H1 (cell line): ENCODE measurements around the gene SYNPO2L. TPM values are rescaled to one million over a fixed set of nuclear protein-coding genes. Genes with fewer than 3 reads are reported as not detected.

ENCODE experiments used
- CTCF ChIA-PET: fragments of 300-600 bp; sonication (Branson Sonifier 250); formaldehyde crosslinking; loops from one replicate; lab custom pipeline; 2021; ENCODE audit not compliant: partially characterized antibody; lab: Charles Lee
- POLR2A ChIA-PET: fragments of 300-600 bp; sonication (Branson Sonifier 250); formaldehyde crosslinking; loops from one replicate; lab custom pipeline; 2021; ENCODE audit warnings: inconsistent platforms; ENCODE audit not compliant: partially characterized antibody; lab: Charles Lee
- DNase-seq, 2 experiments: peaks; one replicate each; pipeline versions ENCODE4 v3.0.0 to v3.0.0-alpha.2; 2010 to 2022; ENCODE audit warnings: low spot score in 2 of 2, low read depth in 1 of 2, mixed read lengths in 1 of 2
- FAIRE-seq: peaks from 2 replicates; lab custom pipeline; 2011; peaks lifted over from hg19 to GRCh38; lab: Jason Lieb, UNC
- H2AFZ ChIP-seq: 2 replicates; pipeline ENCODE4 v1.8.1; 2012; ENCODE audit warnings: low read length, inconsistent platforms
- H2AK5ac ChIP-seq: 2 replicates; pipeline ENCODE4 v1.6.1; 2013; ENCODE audit warnings: low read depth, low read length
- H2BK120ac ChIP-seq: replicated peaks from 2 replicates; pipeline ENCODE3; 2013; ENCODE audit warnings: low read depth, low read length, inconsistent platforms
- H2BK12ac ChIP-seq: 2 replicates; pipeline ENCODE4 v1.6.1; 2013; ENCODE audit warnings: low read depth, low read length
- H2BK15ac ChIP-seq: 2 replicates; pipeline ENCODE4 v1.6.1; 2013; ENCODE audit warnings: low read length
- H2BK20ac ChIP-seq: 2 replicates; pipeline ENCODE4 v1.6.1; 2013; ENCODE audit warnings: low read length
- H2BK5ac ChIP-seq: 2 replicates; pipeline ENCODE4 v1.6.1; 2013; ENCODE audit warnings: low read depth, low read length
- H3K14ac ChIP-seq: 2 replicates; pipeline ENCODE4 v1.6.1; 2013; ENCODE audit warnings: inconsistent platforms; ENCODE audit not compliant: insufficient read length
- H3K18ac ChIP-seq: 2 replicates; pipeline ENCODE4 v1.6.1; 2013; ENCODE audit warnings: low read length; ENCODE audit errors: extremely low read depth
- H3K23ac ChIP-seq: 2 replicates; pipeline ENCODE4 v1.6.1; 2013; ENCODE audit warnings: inconsistent platforms; ENCODE audit not compliant: insufficient read length
- H3K23me2 ChIP-seq: 2 replicates; pipeline ENCODE4 v1.6.1; 2013; ENCODE audit warnings: low read depth, low read length
- H3K27ac ChIP-seq: 2 replicates; pipeline ENCODE4 v1.6.1; 2011; ENCODE audit warnings: low read depth, low read length, inconsistent platforms
- H3K27me3 ChIP-seq, 4 experiments: replicated peaks in 1 of 4; 1 replicate in 1 of 4; 2 replicates in 3 of 4; pipeline versions ENCODE4 v1.6.1 to v1.8.1; 2011 to 2013; ENCODE audit warnings: low read length in 3 of 4, mild to moderate bottlenecking in 3 of 4, inconsistent platforms in 2 of 4, mixed read lengths in 2 of 4, moderate library complexity in 1 of 4; ENCODE audit not compliant: control insufficient read depth in 3 of 4, insufficient read depth in 3 of 4; ENCODE audit errors: extremely low read depth in 1 of 4
- H3K36me3 ChIP-seq, 4 experiments: 2 replicates each; pipeline versions ENCODE4 v1.6.1 to v1.8.1; 2011 to 2013; ENCODE audit warnings: mild to moderate bottlenecking in 4 of 4, low read length in 3 of 4, moderate library complexity in 2 of 4, control low read depth in 1 of 4, inconsistent platforms in 1 of 4; ENCODE audit not compliant: insufficient read depth in 4 of 4, control insufficient read depth in 2 of 4
- H3K4ac ChIP-seq: replicated peaks from 2 replicates; pipeline ENCODE3; 2013; ENCODE audit warnings: low read length, low read depth, mixed read lengths, inconsistent platforms; ENCODE audit not compliant: insufficient read length
- H3K4me1 ChIP-seq, 4 experiments: replicated peaks in 1 of 4; 1 replicate in 1 of 4; 2 replicates in 3 of 4; pipeline versions ENCODE4 v1.6.1 to v1.8.1; 2011 to 2013; ENCODE audit warnings: low read length in 3 of 4, inconsistent platforms in 2 of 4, mixed read lengths in 1 of 4; ENCODE audit not compliant: insufficient read depth in 4 of 4, control insufficient read depth in 3 of 4
- H3K4me2 ChIP-seq, 2 experiments: 2 replicates each; pipeline versions ENCODE4 v1.6.1 to v1.8.1; 2011 to 2013; ENCODE audit warnings: low read depth in 2 of 2, low read length in 2 of 2, control low read depth in 1 of 2, inconsistent platforms in 1 of 2, mild to moderate bottlenecking in 1 of 2; ENCODE audit not compliant: insufficient read depth in 1 of 2
- H3K4me3 ChIP-seq, 4 experiments: fragments of 200-600, 300-600 bp in 1 of 4; sonication (generic), shearing (Covaris generic), sonication (Bioruptor Twin) in 1 of 4; 2 replicates each; pipeline versions ENCODE4 v1.5.1 to v1.8.1; 2011 to 2016; ENCODE audit warnings: low read length in 4 of 4, low read depth in 3 of 4, control low read depth in 2 of 4, inconsistent platforms in 2 of 4, mild to moderate bottlenecking in 2 of 4, mixed read lengths in 1 of 4, moderate library complexity in 1 of 4; ENCODE audit not compliant: insufficient read depth in 2 of 4; ENCODE audit errors: extremely low read depth in 1 of 4
- H3K56ac ChIP-seq: replicated peaks from 2 replicates; pipeline ENCODE3; 2013; ENCODE audit warnings: low read depth, mild to moderate bottlenecking, mixed read lengths, low read length, inconsistent platforms; ENCODE audit not compliant: insufficient read length
- H3K79me1 ChIP-seq: 2 replicates; pipeline ENCODE4 v1.6.1; 2013; ENCODE audit warnings: low read depth, low read length, control low read depth
- H3K79me2 ChIP-seq, 2 experiments: 2 replicates each; pipeline versions ENCODE4 v1.6.1 to v1.8.1; 2012 to 2013; ENCODE audit warnings: low read length in 2 of 2, mild to moderate bottlenecking in 2 of 2, inconsistent platforms in 1 of 2; ENCODE audit not compliant: insufficient read depth in 2 of 2, control insufficient read depth in 1 of 2
- H3K9ac ChIP-seq, 4 experiments: replicated peaks in 1 of 4; 1 replicate in 1 of 4; 2 replicates in 3 of 4; pipeline versions ENCODE4 v1.6.1 to v1.8.1; 2011 to 2013; ENCODE audit warnings: low read depth in 3 of 4, low read length in 3 of 4, control low read depth in 2 of 4, mild to moderate bottlenecking in 2 of 4, moderate library complexity in 2 of 4, inconsistent platforms in 1 of 4; ENCODE audit errors: extremely low read depth in 1 of 4
- H3K9me3 ChIP-seq, 2 experiments: 2 replicates each; pipeline versions ENCODE4 v1.6.1 to v1.8.1; 2012 to 2013; ENCODE audit warnings: mild to moderate bottlenecking in 2 of 2, moderate library complexity in 2 of 2, control low read depth in 1 of 2, inconsistent platforms in 1 of 2, low read depth in 1 of 2, low read length in 1 of 2, mixed read lengths in 1 of 2; ENCODE audit not compliant: insufficient read depth in 2 of 2
- H4K20me1 ChIP-seq, 2 experiments: replicated peaks in 1 of 2; 2 replicates each; pipeline versions ENCODE3 to v1.8.1; 2011 to 2013; ENCODE audit warnings: inconsistent platforms in 2 of 2, low read length in 2 of 2, mild to moderate bottlenecking in 1 of 2; ENCODE audit not compliant: insufficient read depth in 2 of 2, control insufficient read depth in 1 of 2
- H4K5ac ChIP-seq: 2 replicates; pipeline ENCODE4 v1.6.1; 2013; ENCODE audit warnings: low read length, low read depth, mixed read lengths, inconsistent platforms; ENCODE audit not compliant: insufficient read length
- H4K8ac ChIP-seq: 2 replicates; pipeline ENCODE4 v1.8.0; 2013; ENCODE audit warnings: mild to moderate bottlenecking, moderate library complexity, low read length, inconsistent platforms; ENCODE audit not compliant: insufficient read depth; ENCODE audit errors: extremely low read depth
- H4K91ac ChIP-seq: replicated peaks from 2 replicates; pipeline ENCODE3; 2013; ENCODE audit warnings: low read length, mixed read lengths, inconsistent platforms; ENCODE audit not compliant: insufficient read length
- BACH1 ChIP-seq: IDR thresholded peaks from 2 replicates; pipeline ENCODE4 v1.6.1; 2012; ENCODE audit warnings: low read length, improper control_type of control experiment
- BRCA1 ChIP-seq: IDR thresholded peaks from 2 replicates; pipeline ENCODE4 v1.6.1; 2012; ENCODE audit warnings: low read depth, low read length, improper control_type of control experiment
- CBX8 ChIP-seq: fragments of 300-800, 300-1000 bp; sonication (generic); IDR thresholded peaks from 2 replicates; pipeline ENCODE4 v1.7.1; 2016; ENCODE audit warnings: low read depth, low read length, borderline replicate concordance
- KDM1A ChIP-seq: fragments of 200-600, 300-600 bp; sonication (generic); IDR thresholded peaks from 2 replicates; pipeline ENCODE4 v1.7.1; 2016; ENCODE audit warnings: mild to moderate bottlenecking, low read length, borderline replicate concordance
- NANOG ChIP-seq: IDR thresholded peaks from 2 replicates; pipeline ENCODE4 v1.6.1; 2011; ENCODE audit warnings: low read length, low read depth, mild to moderate bottlenecking, inconsistent platforms; ENCODE audit not compliant: insufficient read depth, poor library complexity, severe bottlenecking
- POLR2A ChIP-seq, 2 experiments: IDR thresholded peaks; 1 replicate in 1 of 2; 2 replicates in 1 of 2; pipeline ENCODE4 v1.6.1; 2011; ENCODE audit warnings: low read depth in 2 of 2, low read length in 2 of 2, mild to moderate bottlenecking in 2 of 2; ENCODE audit errors: control extremely low read depth in 1 of 2
- RNF2 ChIP-seq: fragments of 200-900, 300-1000 bp; sonication (generic); IDR thresholded peaks from 2 replicates; pipeline ENCODE4 v1.7.1; 2016; ENCODE audit warnings: borderline replicate concordance, low read depth, mild to moderate bottlenecking, antibody characterized with exemption, low read length; ENCODE audit not compliant: poor library complexity, severe bottlenecking; ENCODE audit errors: missing control alignments
- SIN3A ChIP-seq, 2 experiments: IDR thresholded peaks in 1 of 2; conservative IDR thresholded peaks in 1 of 2; 2 replicates each; pipeline ENCODE4 v1.6.1; 2011 to 2012; ENCODE audit warnings: low read length in 2 of 2, improper control_type of control experiment in 1 of 2, low read depth in 1 of 2, mild to moderate bottlenecking in 1 of 2
- SP1 ChIP-seq: IDR thresholded peaks from 2 replicates; pipeline ENCODE4 v1.6.1; 2011; ENCODE audit warnings: low read depth, low read length
- TBP ChIP-seq: IDR thresholded peaks from 2 replicates; pipeline ENCODE4 v1.6.1; 2011; ENCODE audit warnings: low read depth, low read length, improper control_type of control experiment
- WGBS, 2 experiments: shearing (Covaris generic) in 1 of 2; methylation state at CpG; one replicate each; pipeline versions ENCODE4 v1.1.6 to v1.1.7; 2013 to 2015; ENCODE audit warnings: low lambda C conversion rate in 2 of 2, mixed read lengths in 2 of 2, inconsistent platforms in 1 of 2, low coverage in 1 of 2, missing lambda C conversion rate in 1 of 2; ENCODE audit not compliant: insufficient replicate concordance in 2 of 2, insufficient coverage in 1 of 2, insufficient read length in 1 of 2; ENCODE audit errors: extremely low coverage in 1 of 2, missing lambda C conversion rate in 1 of 2; 5-methylcytosine and 5-hydroxymethylcytosine counted together
- polyA plus RNA-seq, 7 experiments: library from polyadenylated mRNA; depleted of rRNA in 3 of 7; stranded (reverse) in 5 of 7; unstranded in 2 of 7; fragments of >200 nt in 5 of 7; fragments of 200-250 nt in 2 of 7; gene quantifications; 1 replicate in 5 of 7; 2 replicates in 1 of 7; 4 replicates in 1 of 7; pipeline versions ENCODE4 v1.2.1 to v1.2.3, GENCODE V29; 2011 to 2013; ENCODE audit warnings: missing spikeins in 2 of 7, mixed read lengths in 2 of 7
- total RNA-seq: library from RNA; stranded (reverse); fragmentation: NEBNext Ultra II Directional; extraction: Animal tissue kit (Norgen Biotek cat#: 25700); gene quantifications from 2 replicates; pipeline ENCODE4 v1.2.1, GENCODE V29; 2021

Gene SYNPO2L
- total and polyA plus RNA-seq, 2 of the 8 experiments (the other 6 are each of a cell fraction or from before 2014, with no cell fraction given): 0.05 to 0.19 TPM

GRCh38 chr10:73625884-73626752 is 29.7 kb downstream of the SYNPO2L start:
- WGBS, 2 experiments: 6% methylated on average over 40 of the region's 42 CpGs; no CpG with 5 or more reads in 1 of the 2 experiments
- peak overlapping the region; percentile 93 to 100 (median 98) for H3K9ac ChIP-seq
- H2BK5ac ChIP-seq: peak overlapping the region; percentile 96
- CTCF ChIA-PET: interaction anchor here (1.5 to 6.8 kb wide), 4 partner anchors 17 to 97 kb away, joined by 3 to 29 read pairs (median 16); partner anchors contain the start of gene USP54
- peak overlapping the region; percentile 83 to 99 (median 98) for H3K4me3 ChIP-seq
- POLR2A ChIA-PET: interaction anchor here (0.9 to 2.2 kb wide), 16 partner anchors 10 to 379 kb away, joined by 3 to 26 read pairs (median 5); partner anchors contain the start of genes DNAJC9 and USP54
- H3K79me1 ChIP-seq: peaks cover 5% of the 10 kb centered on the region; the same call in 1 of the 2 replicates
- peak overlapping the region; percentile 58 for H4K91ac ChIP-seq
- peak overlapping the region; percentile 1 for H3K56ac ChIP-seq
- H3K23me2 ChIP-seq: peaks cover 5% of the 10 kb centered on the region; the same call in 1 of the 2 replicates
- H3K27ac ChIP-seq: peak overlapping the region; percentile 95
- no peak overlapping the region for H3K14ac ChIP-seq
- H4K20me1 ChIP-seq: no peaks in the 10 kb centered on the region
- H3K4me1 ChIP-seq: no peaks in the 10 kb centered on the region; a peak in 1 of 7 replicates
- no peaks in the 10 kb centered on the region for H3K27me3 ChIP-seq
- H2BK12ac ChIP-seq: peak overlapping the region; percentile 96; the same call in 1 of the 2 replicates
- H2BK20ac ChIP-seq: no peak overlapping the region
- 0 out of 2 replicates have a peak overlapping the region, but pooled peaks have one; percentile 65 for H2AK5ac ChIP-seq
- peak overlapping the region; percentile 64 for H4K5ac ChIP-seq
- H4K8ac ChIP-seq: peak overlapping the region; percentile 99
- peak overlapping the region; percentile 81 for H3K18ac ChIP-seq
- H2BK15ac ChIP-seq: no peak overlapping the region; the same call in 1 of the 2 replicates
- peak overlapping the region; percentile 87 to 92 for H3K4me2 ChIP-seq
- H3K23ac ChIP-seq: no peak overlapping the region
- no peaks in the 10 kb centered on the region for H3K9me3 ChIP-seq
- no peak overlapping the region for H2BK120ac ChIP-seq
- H3K4ac ChIP-seq: no peak overlapping the region
- DNase-seq (peak; percentile 86 to 91), FAIRE-seq (peak; percentile 81)
- H2AFZ ChIP-seq: peak overlapping the region; percentile 34; the same call in 1 of the 2 replicates
- H3K36me3 ChIP-seq: no peaks in the 10 kb centered on the region
- H3K79me2 ChIP-seq: peaks cover 0 to 30% of the 10 kb centered on the region in 2 experiments; a peak in 3 of 4 replicates
- TF ChIP-seq SP1 (no peak), CBX8 (no peak), BACH1 (peak; percentile 97), NANOG (no peak), SIN3A (conservative IDR thresholded peaks at IDR 0.05 in 1 of 2, IDR thresholded peaks at IDR 0.05 in 1 of 2; ENCODE audit: low read depth in 1 of 2, low read length in 2 of 2) (peak in 1 of 2 experiments; percentile 84; a peak in 2 of 4 replicates), KDM1A (no peak), POLR2A (IDR thresholded peaks at IDR 0.05; ENCODE audit: control extremely low read depth in 1 of 2, low read depth in 2 of 2, low read length in 2 of 2) (peak in 1 of 2 experiments; percentile 56; a peak in 2 of 3 replicates), TBP (peak; percentile 77; the same call in 1 of the 2 replicates), RNF2 (no peak), BRCA1 (peak; percentile 93)
